ENCODE data around the gene MAJIN.

MAJIN gene

DNA sequence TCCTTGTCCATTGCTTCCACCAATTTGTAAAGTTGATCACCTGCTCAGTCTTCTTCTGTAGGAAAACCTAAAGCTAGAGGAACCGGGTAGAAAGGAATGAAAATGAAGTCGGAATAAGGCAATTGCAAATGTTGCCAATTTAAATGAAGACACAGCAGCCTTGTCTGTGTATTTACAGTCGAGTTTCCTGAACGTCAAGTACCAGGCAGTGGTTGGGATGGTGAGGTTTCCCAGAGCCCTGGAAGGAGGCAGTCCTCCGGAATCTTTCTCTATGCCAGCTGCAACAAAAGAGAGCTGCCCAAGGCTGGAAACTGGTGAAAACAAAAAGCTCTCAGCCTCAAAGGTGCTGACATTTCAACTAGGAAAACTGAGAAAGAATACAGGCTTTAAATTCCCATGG, 17.7 kb downstream of the MAJIN start:
- in situ Hi-C loops (cut with HindIII; ENCODE audit: low sequenced_read_pairs) = no loop called here
- DNase-seq (ENCODE audit: low read depth) = no peak
- no peak overlapping the region for H3K4me3 ChIP-seq (ENCODE audit: low read depth, low read length)
- TF ChIP-seq, protein P1, sequence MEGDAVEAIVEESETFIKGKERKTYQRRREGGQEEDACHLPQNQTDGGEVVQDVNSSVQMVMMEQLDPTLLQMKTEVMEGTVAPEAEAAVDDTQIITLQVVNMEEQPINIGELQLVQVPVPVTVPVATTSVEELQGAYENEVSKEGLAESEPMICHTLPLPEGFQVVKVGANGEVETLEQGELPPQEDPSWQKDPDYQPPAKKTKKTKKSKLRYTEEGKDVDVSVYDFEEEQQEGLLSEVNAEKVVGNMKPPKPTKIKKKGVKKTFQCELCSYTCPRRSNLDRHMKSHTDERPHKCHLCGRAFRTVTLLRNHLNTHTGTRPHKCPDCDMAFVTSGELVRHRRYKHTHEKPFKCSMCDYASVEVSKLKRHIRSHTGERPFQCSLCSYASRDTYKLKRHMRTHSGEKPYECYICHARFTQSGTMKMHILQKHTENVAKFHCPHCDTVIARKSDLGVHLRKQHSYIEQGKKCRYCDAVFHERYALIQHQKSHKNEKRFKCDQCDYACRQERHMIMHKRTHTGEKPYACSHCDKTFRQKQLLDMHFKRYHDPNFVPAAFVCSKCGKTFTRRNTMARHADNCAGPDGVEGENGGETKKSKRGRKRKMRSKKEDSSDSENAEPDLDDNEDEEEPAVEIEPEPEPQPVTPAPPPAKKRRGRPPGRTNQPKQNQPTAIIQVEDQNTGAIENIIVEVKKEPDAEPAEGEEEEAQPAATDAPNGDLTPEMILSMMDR (IDR thresholded peaks at IDR 0.05; ENCODE audit: low read depth, low read length, missing control alignments) = no peak

DNA sequence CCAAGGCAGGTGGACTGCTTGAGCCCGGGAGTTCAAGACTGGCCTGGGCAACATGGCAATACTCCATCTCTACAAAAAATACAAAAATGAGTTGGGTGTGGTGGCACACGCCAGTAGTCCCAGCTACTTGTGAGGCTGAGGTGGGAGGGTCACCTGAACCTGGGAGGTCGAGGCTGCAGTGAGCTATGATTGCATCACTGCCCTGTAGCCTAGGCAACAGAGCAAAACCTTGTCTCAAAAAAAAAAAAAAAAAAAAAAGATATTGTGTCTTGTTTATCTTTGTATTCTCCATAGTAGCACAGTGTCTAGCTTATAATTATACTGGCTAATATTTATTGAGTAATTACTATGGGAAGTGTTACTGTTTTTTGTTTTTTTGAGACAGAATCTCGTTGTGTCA, 20.4 kb downstream of the MAJIN start:
- TF ChIP-seq, protein P1 (IDR thresholded peaks at IDR 0.05; ENCODE audit: low read depth, low read length, missing control alignments) = no peak
- H3K4me3 ChIP-seq (ENCODE audit: low read depth, low read length) = no peak overlapping the region
- in situ Hi-C loops (cut with HindIII; ENCODE audit: low sequenced_read_pairs) = no loop called here
- no peak for DNase-seq (ENCODE audit: low read depth)

DNA sequence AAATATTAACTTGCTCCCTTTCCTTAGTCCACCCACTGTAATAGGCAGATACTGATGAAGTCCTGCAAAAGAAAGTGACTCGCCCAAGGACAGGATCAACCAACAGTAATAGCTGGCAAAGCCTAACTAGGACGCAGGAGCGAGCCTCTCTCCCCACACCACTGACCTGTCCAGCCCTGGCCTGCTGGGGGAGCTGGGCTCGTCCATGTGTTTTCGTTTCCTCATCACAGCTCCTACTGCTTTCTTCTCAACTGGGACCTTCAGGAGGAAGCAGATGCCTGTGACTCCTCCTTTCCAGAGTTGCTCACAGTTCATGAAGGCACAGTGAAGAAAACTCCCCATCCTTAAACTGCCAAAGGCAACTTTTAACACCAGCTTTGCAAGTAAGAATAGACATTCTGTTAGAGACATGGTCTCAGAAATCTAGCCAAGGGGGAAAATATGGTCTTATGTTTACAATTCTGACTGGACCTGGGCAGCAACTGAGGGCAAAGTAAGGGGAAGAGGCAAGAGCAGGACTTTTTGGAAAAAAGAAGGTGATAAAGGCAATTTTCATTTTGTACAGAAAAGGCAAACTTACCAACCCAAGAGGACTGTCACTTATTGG, 24.6 kb downstream of the MAJIN start:
- in situ Hi-C loops (cut with HindIII; ENCODE audit: low sequenced_read_pairs) = no loop called here
- no peak overlapping the region for H3K4me3 ChIP-seq (ENCODE audit: low read depth, low read length)
- TF ChIP-seq, protein P1 (IDR thresholded peaks at IDR 0.05; ENCODE audit: low read depth, low read length, missing control alignments) = no peak
- DNase-seq (ENCODE audit: low read depth) = no peak

DNA sequence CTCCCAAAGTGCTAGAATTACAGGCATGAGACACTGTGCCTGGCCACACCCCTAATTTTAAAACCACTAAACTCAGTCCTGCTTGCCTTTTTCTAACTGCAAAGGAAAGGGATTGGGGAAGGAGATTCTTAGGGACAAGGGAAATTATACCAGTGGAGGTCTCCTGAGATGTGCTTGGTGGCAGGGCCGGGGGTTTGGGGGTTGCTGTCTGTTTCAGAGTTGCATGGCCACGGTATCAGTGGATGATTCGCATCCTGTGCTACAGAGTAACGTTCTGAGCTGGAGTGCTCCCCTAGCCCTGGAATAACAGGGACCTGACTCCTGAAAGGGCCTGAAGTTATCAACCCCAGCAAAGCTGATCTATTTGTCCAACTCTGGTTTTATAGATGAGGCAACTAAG, 35.4 kb downstream of the MAJIN start:
- in situ Hi-C loops (cut with HindIII; ENCODE audit: low sequenced_read_pairs) = no loop called here
- no peak for DNase-seq (ENCODE audit: low read depth)

DNA sequence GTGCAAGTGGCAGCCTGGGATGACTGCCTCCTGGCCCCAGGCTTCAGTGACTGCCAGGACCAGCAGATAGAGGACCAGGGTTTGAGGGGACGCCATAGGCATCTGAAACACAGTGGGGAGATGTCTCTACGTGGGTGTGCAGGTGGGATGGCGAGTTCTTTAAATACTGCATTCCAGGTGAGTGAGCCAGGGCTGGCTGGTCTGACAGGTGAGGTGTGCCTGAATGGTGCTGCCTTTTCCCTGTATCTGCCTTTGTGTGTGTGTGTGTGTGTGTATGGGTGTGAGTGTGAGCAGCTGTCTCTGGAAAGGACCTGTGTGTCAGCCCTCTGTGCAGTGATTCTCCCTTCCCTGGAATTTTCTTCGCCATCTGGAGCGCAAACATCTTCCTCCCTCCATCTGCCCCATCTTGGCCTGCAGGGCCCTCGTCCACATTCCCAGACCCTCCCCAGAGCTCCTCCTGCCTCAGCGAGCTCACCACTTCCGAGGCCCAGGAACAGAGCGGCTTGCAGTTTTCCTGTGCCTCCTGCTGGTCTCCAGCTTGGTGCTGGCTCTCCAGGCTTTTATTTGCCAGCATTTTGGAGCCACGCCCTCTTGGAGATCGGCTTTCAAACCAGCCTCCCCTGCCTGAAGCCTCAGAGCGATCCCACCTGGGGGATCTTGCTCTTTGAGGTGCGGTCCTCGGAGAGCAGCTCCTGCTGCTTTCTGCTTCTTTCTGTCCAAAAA, 36.4 kb downstream of the MAJIN start, which contains the start of gene GPHA2:
Gene GPHA2 (minus strand): TSS at position 535 of the 723 bp plus-strand sequence. CDS start 433 bp downstream, at position 102.
- no peak within 1 kb of the TSS for H3K4me3 ChIP-seq (ENCODE audit: low read depth, low read length)
- DNase-seq (ENCODE audit: low read depth) = no peak
- in situ Hi-C loops (cut with HindIII; ENCODE audit: low sequenced_read_pairs) = no loop called here
- TF ChIP-seq, protein P1 (IDR thresholded peaks at IDR 0.05; ENCODE audit: low read depth, low read length, missing control alignments) = no peak

More for the DNA sequence above, 35.4 kb downstream of the MAJIN start:
- TF ChIP-seq, protein P1 (IDR thresholded peaks at IDR 0.05; ENCODE audit: low read depth, low read length, missing control alignments) = no peak
- H3K4me3 ChIP-seq (ENCODE audit: low read depth, low read length) = no peak overlapping the region

DNA sequence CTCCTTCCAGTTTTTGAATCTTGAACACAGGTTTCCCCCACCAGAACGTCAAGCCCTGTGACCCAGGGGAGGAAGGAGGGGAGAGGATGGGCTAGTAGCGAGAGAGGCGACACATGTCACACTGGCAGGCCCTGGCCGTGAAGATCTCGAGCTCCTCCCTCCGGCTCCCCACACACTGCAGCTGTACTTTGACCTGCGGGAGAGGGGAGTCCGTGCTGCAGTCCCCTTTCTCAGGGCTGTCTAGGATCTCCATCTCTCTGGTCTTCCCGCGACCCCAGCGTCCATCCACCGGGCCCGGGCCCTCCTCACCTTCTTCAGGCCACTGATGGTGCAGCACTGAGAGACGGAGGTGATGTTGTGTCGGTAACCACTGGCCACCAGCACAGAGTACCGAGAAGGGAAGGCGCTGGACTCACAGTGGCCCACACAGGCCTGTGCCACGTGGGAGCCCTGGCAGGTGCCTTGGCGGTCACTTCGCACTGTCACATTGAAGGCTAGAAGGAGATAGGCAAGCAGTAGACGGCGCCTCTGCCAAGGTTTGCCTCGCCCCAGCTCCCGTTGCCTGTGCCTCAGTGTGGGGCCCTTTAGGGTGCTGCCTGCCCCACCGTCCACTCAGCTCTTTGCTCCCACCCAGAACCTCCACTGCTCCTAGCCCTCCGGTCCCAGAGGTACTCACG, 37.1 kb downstream of the MAJIN start:
- DNase-seq (ENCODE audit: low read depth) = no peak
- in situ Hi-C loops (cut with HindIII; ENCODE audit: low sequenced_read_pairs) = loop anchor here (5.0 kb wide), 1 partner anchor 43 kb away; no protein-coding TSS in a partner anchor

More for the DNA sequence above, 37.1 kb downstream of the MAJIN start:
- H3K4me3 ChIP-seq (ENCODE audit: low read depth, low read length) = no peak overlapping the region
- TF ChIP-seq, protein P1 (IDR thresholded peaks at IDR 0.05; ENCODE audit: low read depth, low read length, missing control alignments) = no peak

All from astrocyte of the cerebellum (primary cell).